IMR-90 (cell line): ENCODE measurements around the gene MYO3B. TPM values are rescaled to one million over a fixed set of nuclear protein-coding genes. Genes with fewer than 3 reads are reported as not detected.

Source experiments
- ATAC-seq: fragments of 200-7000 bp; cut with Tn5 transposase; 2 replicates; pipeline ENCODE4 v1.9.1; 2020; ENCODE audit warnings: low read depth, mild to moderate bottlenecking, moderate library complexity
- BruUV-seq: library from RNA; stranded (reverse); fragments of 400-500 nt; replicated peaks from 2 replicates; lab custom pipeline; 2021; lab: Mats Ljungman, UMichigan
- CTCF ChIA-PET: fragments of 300-600 bp; formaldehyde crosslinking; extraction: SDS; loops from one replicate; lab custom pipeline; 2021; ENCODE audit warnings: antibody characterized with exemption; lab: Yijun Ruan, JAX
- POLR2A ChIA-PET: fragments of 300-600 bp; sonication (Branson Sonifier 250); formaldehyde crosslinking; loops from one replicate; lab custom pipeline; 2022; ENCODE audit warnings: antibody characterized with exemption; ENCODE audit not compliant: unreplicated experiment; lab: Charles Lee
- DNase-seq: peaks from one replicate; pipeline ENCODE4 v3.0.0; 2013
- H2AFZ ChIP-seq: replicated peaks from 2 replicates; pipeline ENCODE3; 2013; ENCODE audit warnings: low read length, mild to moderate bottlenecking; ENCODE audit not compliant: poor library complexity
- H2AK5ac ChIP-seq: 2 replicates; pipeline ENCODE4 v1.6.1; 2013; ENCODE audit warnings: low read depth, low read length, inconsistent platforms
- H2AK9ac ChIP-seq: replicated peaks from 2 replicates; pipeline ENCODE3; 2013; ENCODE audit warnings: mild to moderate bottlenecking, low read depth, low read length, moderate library complexity; ENCODE audit not compliant: poor library complexity
- H2BK120ac ChIP-seq: 2 replicates; pipeline ENCODE4 v1.6.1; 2013; ENCODE audit warnings: low read depth, low read length, inconsistent platforms
- H2BK15ac ChIP-seq: 3 replicates; pipeline ENCODE4 v1.6.1; 2013; ENCODE audit warnings: low read depth, low read length, inconsistent platforms
- H2BK20ac ChIP-seq: 2 replicates; pipeline ENCODE4 v1.6.1; 2013; ENCODE audit warnings: low read depth, mild to moderate bottlenecking, inconsistent platforms, low read length, moderate library complexity
- H2BK5ac ChIP-seq: 2 replicates; pipeline ENCODE4 v1.6.1; 2013; ENCODE audit warnings: mild to moderate bottlenecking, low read depth, low read length, inconsistent platforms; ENCODE audit not compliant: poor library complexity, severe bottlenecking
- H3K14ac ChIP-seq: replicated peaks from 2 replicates; pipeline ENCODE4 v1.6.1; 2013; ENCODE audit warnings: low read depth, low read length, inconsistent platforms
- H3K18ac ChIP-seq: 2 replicates; pipeline ENCODE4 v1.6.1; 2013; ENCODE audit warnings: low read depth, low read length, control low read depth
- H3K23ac ChIP-seq: 2 replicates; pipeline ENCODE4 v1.6.1; 2013; ENCODE audit warnings: low read depth, low read length, inconsistent platforms
- H3K27ac ChIP-seq: 2 replicates; pipeline ENCODE4 v1.5.1; 2013; ENCODE audit warnings: mild to moderate bottlenecking, control low read depth, low read length; ENCODE audit not compliant: insufficient read depth
- H3K27me3 ChIP-seq: 2 replicates; pipeline ENCODE4 v1.6.1; 2013; ENCODE audit warnings: low read length; ENCODE audit not compliant: control insufficient read depth, insufficient read depth
- H3K36me3 ChIP-seq: 2 replicates; pipeline ENCODE4 v1.6.1; 2013; ENCODE audit warnings: low read length, mixed read lengths; ENCODE audit not compliant: control insufficient read depth, insufficient read depth
- H3K4ac ChIP-seq: 2 replicates; pipeline ENCODE4 v1.6.1; 2013; ENCODE audit warnings: low read depth, low read length, inconsistent platforms
- H3K4me1 ChIP-seq: 2 replicates; pipeline ENCODE4 v1.6.1; 2013; ENCODE audit warnings: low read length, mixed read lengths; ENCODE audit not compliant: control insufficient read depth, insufficient read depth
- H3K4me2 ChIP-seq: 2 replicates; pipeline ENCODE4 v1.6.1; 2013; ENCODE audit warnings: low read depth, mild to moderate bottlenecking, control low read depth, low read length, moderate library complexity
- H3K4me3 ChIP-seq: 2 replicates; pipeline ENCODE4 v1.5.1; 2013; ENCODE audit warnings: low read depth, mild to moderate bottlenecking, control low read depth, low read length, moderate library complexity; ENCODE audit not compliant: insufficient read depth
- H3K56ac ChIP-seq: 2 replicates; pipeline ENCODE4 v1.6.1; 2013; ENCODE audit warnings: low read length, inconsistent platforms; ENCODE audit not compliant: insufficient read depth; ENCODE audit errors: extremely low read depth
- H3K79me1 ChIP-seq, 2 experiments: 2 replicates each; pipeline ENCODE4 v1.6.1; 2013; ENCODE audit warnings: low read length in 2 of 2, inconsistent platforms in 1 of 2, low read depth in 1 of 2
- H3K9ac ChIP-seq: 2 replicates; pipeline ENCODE4 v1.6.1; 2013; ENCODE audit warnings: low read depth, low read length, control low read depth
- H3K9me1 ChIP-seq: 2 replicates; pipeline ENCODE4 v1.6.1; 2013; ENCODE audit warnings: low read length, inconsistent platforms; ENCODE audit not compliant: insufficient read depth
- H3K9me3 ChIP-seq: 2 replicates; pipeline ENCODE4 v1.6.1; 2013; ENCODE audit warnings: low read length; ENCODE audit not compliant: control insufficient read depth, insufficient read depth
- H4K20me1 ChIP-seq: 2 replicates; pipeline ENCODE4 v1.6.1; 2013; ENCODE audit warnings: low read length, inconsistent platforms; ENCODE audit not compliant: insufficient read depth
- H4K5ac ChIP-seq: 2 replicates; pipeline ENCODE4 v1.6.1; 2013; ENCODE audit warnings: mild to moderate bottlenecking, low read depth, low read length, control low read depth
- H4K8ac ChIP-seq, 2 experiments: 2 replicates each; pipeline ENCODE4 v1.6.1; 2013; ENCODE audit warnings: low read depth in 2 of 2, low read length in 2 of 2, control low read depth in 1 of 2, inconsistent platforms in 1 of 2
- H4K91ac ChIP-seq: 2 replicates; pipeline ENCODE4 v1.6.1; 2013; ENCODE audit warnings: low read depth, low read length, inconsistent platforms; ENCODE audit not compliant: insufficient read depth
- BHLHE40 ChIP-seq: fragments of 150-350 bp; IDR thresholded peaks from 2 replicates; pipeline ENCODE4 v1.6.1; 2016; ENCODE audit warnings: mild to moderate bottlenecking, low read depth, low read length
- CEBPB ChIP-seq: IDR thresholded peaks from 2 replicates; pipeline ENCODE4 v1.6.1; 2012; ENCODE audit warnings: low read depth, low read length, improper control_type of control experiment
- CHD1 ChIP-seq: IDR thresholded peaks from 2 replicates; pipeline ENCODE4 v1.6.1; 2012; ENCODE audit warnings: low read depth, low read length, improper control_type of control experiment
- CTCF ChIP-seq: conservative IDR thresholded peaks from 2 replicates; pipeline ENCODE4 v1.5.1; 2012; ENCODE audit warnings: mild to moderate bottlenecking, low read depth, low read length, improper control_type of control experiment
- ELK1 ChIP-seq: fragments of 150-350 bp; IDR thresholded peaks from 2 replicates; pipeline ENCODE4 v1.6.1; 2016; ENCODE audit warnings: low read depth, mild to moderate bottlenecking, low read length, moderate library complexity, borderline replicate concordance
- FOS ChIP-seq: fragments of 150-350 bp; IDR thresholded peaks from 2 replicates; pipeline ENCODE4 v1.6.1; 2016; ENCODE audit warnings: low read depth, low read length
- MAFK ChIP-seq: IDR thresholded peaks from 2 replicates; pipeline ENCODE4 v1.6.1; 2012; ENCODE audit warnings: low read depth, low read length, improper control_type of control experiment
- MAZ ChIP-seq: IDR thresholded peaks from 2 replicates; pipeline ENCODE4 v1.6.1; 2012; ENCODE audit warnings: low read depth, mild to moderate bottlenecking, low read length, improper control_type of control experiment, moderate library complexity, borderline replicate concordance
- MXI1 ChIP-seq: IDR thresholded peaks from 2 replicates; pipeline ENCODE4 v1.6.1; 2012; ENCODE audit warnings: low read depth, mild to moderate bottlenecking, low read length, moderate library complexity, borderline replicate concordance
- NFE2L2 ChIP-seq: fragments of 150-350 bp; IDR thresholded peaks from 2 replicates; pipeline ENCODE4 v1.6.1; 2016; ENCODE audit warnings: low read depth, mild to moderate bottlenecking, low read length
- POLR2A ChIP-seq: IDR thresholded peaks from 2 replicates; pipeline ENCODE4 v1.6.1; 2012; ENCODE audit warnings: mild to moderate bottlenecking, low read depth, low read length
- RFX5 ChIP-seq: IDR thresholded peaks from 2 replicates; pipeline ENCODE4 v1.8.0; 2012; ENCODE audit warnings: low read depth, mild to moderate bottlenecking, low read length, moderate library complexity
- SMC3 ChIP-seq: fragments of 150-350 bp; IDR thresholded peaks from 2 replicates; pipeline ENCODE4 v1.6.1; 2016; ENCODE audit warnings: low read depth, mild to moderate bottlenecking, antibody characterized with exemption, low read length, moderate library complexity
- USF2 ChIP-seq: fragments of 150-350 bp; IDR thresholded peaks from 2 replicates; pipeline ENCODE4 v1.6.1; 2017; ENCODE audit warnings: mild to moderate bottlenecking, antibody characterized with exemption, low read length, low read depth
- WGBS, 2 experiments: methylation state at CpG; one replicate each; pipeline versions ENCODE4 v1.1.5 to v1.1.7; 2013; ENCODE audit warnings: missing lambda C conversion rate in 2 of 2; ENCODE audit not compliant: insufficient read length in 1 of 2; ENCODE audit errors: extremely low coverage in 2 of 2; 5-methylcytosine and 5-hydroxymethylcytosine counted together
- dilution Hi-C: fragments of 300-500 bp; cut with HindIII; formaldehyde crosslinking; loops from one replicate; pipeline ENCODE4 v1.14.3; 2018; ENCODE audit warnings: low sequenced_read_pairs; ENCODE audit not compliant: unreplicated experiment
- in situ Hi-C: fragments of 300-500 bp; cut with MboI; formaldehyde crosslinking; loops from 3 replicates; pipeline ENCODE4 v1.14.3; 2019; ENCODE audit warnings: low sequenced_read_pairs, inconsistent platforms, mixed read lengths
- intact Hi-C: fragments of 100-400 bp; cut with micrococcal nuclease; formaldehyde crosslinking; loops from 2 replicates; pipeline ENCODE4 v1.10.0; 2022
- polyA plus RNA-seq, 3 experiments: library from polyadenylated mRNA; depleted of rRNA; stranded (reverse); fragments of >200 nt; gene quantifications; 2 replicates each; pipeline ENCODE4 v1.2.3, GENCODE V29; 2012; ENCODE audit warnings: low replicate concordance in 1 of 3
- total RNA-seq: library from RNA; depleted of rRNA; stranded (reverse); fragments of >200 nt; gene quantifications from 2 replicates; pipeline ENCODE4 v1.2.3, GENCODE V29; 2012

The MYO3B gene
- total and polyA plus RNA-seq, 2 of the 4 experiments (the other 2 are of a cell fraction) = 0.02 TPM; not detected in 1

- Histone ChIP-seq H2BK120ac (no peak overlapping the region), H2BK5ac (no peak overlapping the region), H3K27ac (no peak overlapping the region), H3K18ac (no peak overlapping the region), H3K4ac (no peak overlapping the region), H3K14ac (no peak overlapping the region), H2AK9ac (no peak overlapping the region), H3K56ac (no peak overlapping the region), H3K79me1 (no peaks in the 10 kb centered on the region), H2BK20ac (no peak overlapping the region), H3K9ac (no peak overlapping the region), H3K4me3 (no peak overlapping the region), H3K27me3 (no peaks in the 10 kb centered on the region; the same call in 1 of the 2 replicates), H3K9me3 (no peaks in the 10 kb centered on the region), H3K9me1 (no peaks in the 10 kb centered on the region), H3K36me3 (no peaks in the 10 kb centered on the region), H4K91ac (no peak overlapping the region), H3K4me1 (no peaks in the 10 kb centered on the region), H2AK5ac (no peak overlapping the region), H3K23ac (no peak overlapping the region), H2BK15ac (no peak overlapping the region), H2AFZ (no peak overlapping the region), H4K20me1 (no peaks in the 10 kb centered on the region), H3K4me2 (no peak overlapping the region), H4K5ac (no peak overlapping the region), H4K8ac (no peak overlapping the region)
- no CpG with 5 or more reads among the region's 2 CpGs for WGBS, 2 experiments
- ChIA-PET POLR2A (no interaction called here), CTCF (no interaction called here)
- ATAC-seq = no peak
- in situ Hi-C loops = no loop called here
- TF ChIP-seq CEBPB = no peak
- TF ChIP-seq NFE2L2 = no peak
- TF ChIP-seq ELK1 = no peak
- no peak for TF ChIP-seq USF2
- no peak for TF ChIP-seq POLR2A
- no peak for TF ChIP-seq RFX5
- no peak for TF ChIP-seq FOS
- TF ChIP-seq MAFK = no peak
- no peak for TF ChIP-seq MAZ
- TF ChIP-seq BHLHE40 = no peak
- TF ChIP-seq CTCF = no peak
- no peak for TF ChIP-seq MXI1
- TF ChIP-seq SMC3 = no peak
- TF ChIP-seq CHD1 = no peak
- dilution Hi-C loops = no loop called here
- intact Hi-C loops = no loop called here
- BruUV-seq = no TSS peak
- no peak for DNase-seq
These were observed 167.7 kb downstream of the MYO3B start for GRCh38 chr2:170345607-170346006.
